Liver (tissue), 3 donors: ENCODE data around the gene ZNF335.

ENCODE experiments used
- EGR1 ChIP-seq, 2 donors: IDR thresholded peaks; 2 replicates each; pipeline ENCODE4 v1.6.1; 2016 to 2018; ENCODE audit warnings: antibody characterized with exemption in 2 of 2, low read depth in 2 of 2
- FOXA1 ChIP-seq: IDR thresholded peaks from 2 replicates; pipeline ENCODE4 v1.6.1; 2016; ENCODE audit warnings: antibody characterized with exemption
- GABPA ChIP-seq, 2 donors: IDR thresholded peaks in 1 of 2; conservative IDR thresholded peaks in 1 of 2; 2 replicates each; pipeline ENCODE4 v1.6.1; 2016; ENCODE audit warnings: antibody characterized with exemption in 2 of 2, mild to moderate bottlenecking in 1 of 2, moderate library complexity in 1 of 2
- JUND ChIP-seq, 2 donors: IDR thresholded peaks; 2 replicates each; pipeline ENCODE4 v1.6.1; 2016; ENCODE audit warnings: antibody characterized with exemption in 2 of 2
- RAD21 ChIP-seq, 2 donors: IDR thresholded peaks; 2 replicates each; pipeline ENCODE4 v1.6.1; 2016; ENCODE audit warnings: antibody characterized with exemption in 2 of 2, mild to moderate bottlenecking in 2 of 2
- RXRA ChIP-seq, 2 donors: IDR thresholded peaks; 2 replicates each; pipeline ENCODE4 v1.6.1; 2017 to 2018; ENCODE audit warnings: antibody characterized with exemption in 2 of 2, mild to moderate bottlenecking in 1 of 2
- SP1 ChIP-seq: IDR thresholded peaks from 2 replicates; pipeline ENCODE4 v1.6.1; 2018; ENCODE audit warnings: antibody characterized with exemption, mild to moderate bottlenecking
- TAF1 ChIP-seq: conservative IDR thresholded peaks from 2 replicates; pipeline ENCODE4 v1.6.1; 2016; ENCODE audit warnings: antibody characterized with exemption, mild to moderate bottlenecking
- TF ChIP-seq, protein P1 (sequence below): IDR thresholded peaks from 2 replicates; pipeline ENCODE4 v1.6.1; 2016; ENCODE audit warnings: antibody characterized with exemption
- TF ChIP-seq, protein P2 (sequence below): fragments of 150-350 bp; IDR thresholded peaks from 2 replicates; pipeline ENCODE4 v1.5.1; 2017; ENCODE audit warnings: improper control_type of control experiment, low read depth, low read length; ENCODE audit not compliant: missing input control
- TF ChIP-seq, protein P3 (sequence below): IDR thresholded peaks from 2 replicates; pipeline ENCODE4 v1.6.1; 2016; ENCODE audit warnings: antibody characterized with exemption
- TF ChIP-seq, protein P4 (sequence below): IDR thresholded peaks from 2 replicates; pipeline ENCODE4 v1.6.1; 2016; ENCODE audit warnings: antibody characterized with exemption, mild to moderate bottlenecking
- TF ChIP-seq, protein P5 (sequence below): IDR thresholded peaks from 2 replicates; pipeline ENCODE4 v1.6.1; 2016; ENCODE audit warnings: antibody characterized with exemption
- donor health status: healthy.
- donor health status: healthy.

DNA sequence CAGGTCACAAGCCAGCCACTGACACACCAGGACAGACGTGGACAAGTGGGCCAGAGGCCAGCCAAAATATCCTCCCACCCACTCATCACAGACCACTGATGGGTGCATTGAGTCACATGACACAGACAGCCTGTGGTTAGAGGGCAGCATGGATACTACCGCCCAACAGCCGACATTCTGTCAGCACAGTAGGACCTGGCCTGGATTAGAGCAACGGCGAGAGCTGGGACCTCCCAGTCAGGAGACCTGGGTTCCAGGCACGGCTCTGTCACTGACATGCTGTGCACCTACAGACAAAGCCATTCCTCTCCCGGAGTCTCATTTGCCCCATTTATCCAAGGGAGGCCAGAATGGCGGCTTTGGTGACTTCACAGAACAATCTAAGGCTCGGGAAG, 8.0 kb downstream of the ZNF335 start:
- TF ChIP-seq, protein P1, sequence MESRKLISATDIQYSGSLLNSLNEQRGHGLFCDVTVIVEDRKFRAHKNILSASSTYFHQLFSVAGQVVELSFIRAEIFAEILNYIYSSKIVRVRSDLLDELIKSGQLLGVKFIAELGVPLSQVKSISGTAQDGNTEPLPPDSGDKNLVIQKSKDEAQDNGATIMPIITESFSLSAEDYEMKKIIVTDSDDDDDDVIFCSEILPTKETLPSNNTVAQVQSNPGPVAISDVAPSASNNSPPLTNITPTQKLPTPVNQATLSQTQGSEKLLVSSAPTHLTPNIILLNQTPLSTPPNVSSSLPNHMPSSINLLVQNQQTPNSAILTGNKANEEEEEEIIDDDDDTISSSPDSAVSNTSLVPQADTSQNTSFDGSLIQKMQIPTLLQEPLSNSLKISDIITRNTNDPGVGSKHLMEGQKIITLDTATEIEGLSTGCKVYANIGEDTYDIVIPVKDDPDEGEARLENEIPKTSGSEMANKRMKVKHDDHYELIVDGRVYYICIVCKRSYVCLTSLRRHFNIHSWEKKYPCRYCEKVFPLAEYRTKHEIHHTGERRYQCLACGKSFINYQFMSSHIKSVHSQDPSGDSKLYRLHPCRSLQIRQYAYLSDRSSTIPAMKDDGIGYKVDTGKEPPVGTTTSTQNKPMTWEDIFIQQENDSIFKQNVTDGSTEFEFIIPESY = no peak
- no peak for TF ChIP-seq GABPA (IDR thresholded peaks at IDR 0.05 in 1 of 2, conservative IDR thresholded peaks at IDR 0.05 in 1 of 2)
- TF ChIP-seq, protein P2, sequence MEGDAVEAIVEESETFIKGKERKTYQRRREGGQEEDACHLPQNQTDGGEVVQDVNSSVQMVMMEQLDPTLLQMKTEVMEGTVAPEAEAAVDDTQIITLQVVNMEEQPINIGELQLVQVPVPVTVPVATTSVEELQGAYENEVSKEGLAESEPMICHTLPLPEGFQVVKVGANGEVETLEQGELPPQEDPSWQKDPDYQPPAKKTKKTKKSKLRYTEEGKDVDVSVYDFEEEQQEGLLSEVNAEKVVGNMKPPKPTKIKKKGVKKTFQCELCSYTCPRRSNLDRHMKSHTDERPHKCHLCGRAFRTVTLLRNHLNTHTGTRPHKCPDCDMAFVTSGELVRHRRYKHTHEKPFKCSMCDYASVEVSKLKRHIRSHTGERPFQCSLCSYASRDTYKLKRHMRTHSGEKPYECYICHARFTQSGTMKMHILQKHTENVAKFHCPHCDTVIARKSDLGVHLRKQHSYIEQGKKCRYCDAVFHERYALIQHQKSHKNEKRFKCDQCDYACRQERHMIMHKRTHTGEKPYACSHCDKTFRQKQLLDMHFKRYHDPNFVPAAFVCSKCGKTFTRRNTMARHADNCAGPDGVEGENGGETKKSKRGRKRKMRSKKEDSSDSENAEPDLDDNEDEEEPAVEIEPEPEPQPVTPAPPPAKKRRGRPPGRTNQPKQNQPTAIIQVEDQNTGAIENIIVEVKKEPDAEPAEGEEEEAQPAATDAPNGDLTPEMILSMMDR = no peak
- TF ChIP-seq TAF1 = no peak
- TF ChIP-seq, protein P3, sequence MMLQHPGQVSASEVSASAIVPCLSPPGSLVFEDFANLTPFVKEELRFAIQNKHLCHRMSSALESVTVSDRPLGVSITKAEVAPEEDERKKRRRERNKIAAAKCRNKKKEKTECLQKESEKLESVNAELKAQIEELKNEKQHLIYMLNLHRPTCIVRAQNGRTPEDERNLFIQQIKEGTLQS = no peak
- no peak for TF ChIP-seq RAD21 (IDR thresholded peaks at IDR 0.05)
- TF ChIP-seq EGR1 (IDR thresholded peaks at IDR 0.05; ENCODE audit: low read depth in 2 of 2) = no peak
- no peak for TF ChIP-seq RXRA (IDR thresholded peaks at IDR 0.05)
- TF ChIP-seq, protein P4, sequence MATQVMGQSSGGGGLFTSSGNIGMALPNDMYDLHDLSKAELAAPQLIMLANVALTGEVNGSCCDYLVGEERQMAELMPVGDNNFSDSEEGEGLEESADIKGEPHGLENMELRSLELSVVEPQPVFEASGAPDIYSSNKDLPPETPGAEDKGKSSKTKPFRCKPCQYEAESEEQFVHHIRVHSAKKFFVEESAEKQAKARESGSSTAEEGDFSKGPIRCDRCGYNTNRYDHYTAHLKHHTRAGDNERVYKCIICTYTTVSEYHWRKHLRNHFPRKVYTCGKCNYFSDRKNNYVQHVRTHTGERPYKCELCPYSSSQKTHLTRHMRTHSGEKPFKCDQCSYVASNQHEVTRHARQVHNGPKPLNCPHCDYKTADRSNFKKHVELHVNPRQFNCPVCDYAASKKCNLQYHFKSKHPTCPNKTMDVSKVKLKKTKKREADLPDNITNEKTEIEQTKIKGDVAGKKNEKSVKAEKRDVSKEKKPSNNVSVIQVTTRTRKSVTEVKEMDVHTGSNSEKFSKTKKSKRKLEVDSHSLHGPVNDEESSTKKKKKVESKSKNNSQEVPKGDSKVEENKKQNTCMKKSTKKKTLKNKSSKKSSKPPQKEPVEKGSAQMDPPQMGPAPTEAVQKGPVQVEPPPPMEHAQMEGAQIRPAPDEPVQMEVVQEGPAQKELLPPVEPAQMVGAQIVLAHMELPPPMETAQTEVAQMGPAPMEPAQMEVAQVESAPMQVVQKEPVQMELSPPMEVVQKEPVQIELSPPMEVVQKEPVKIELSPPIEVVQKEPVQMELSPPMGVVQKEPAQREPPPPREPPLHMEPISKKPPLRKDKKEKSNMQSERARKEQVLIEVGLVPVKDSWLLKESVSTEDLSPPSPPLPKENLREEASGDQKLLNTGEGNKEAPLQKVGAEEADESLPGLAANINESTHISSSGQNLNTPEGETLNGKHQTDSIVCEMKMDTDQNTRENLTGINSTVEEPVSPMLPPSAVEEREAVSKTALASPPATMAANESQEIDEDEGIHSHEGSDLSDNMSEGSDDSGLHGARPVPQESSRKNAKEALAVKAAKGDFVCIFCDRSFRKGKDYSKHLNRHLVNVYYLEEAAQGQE = no peak
- TF ChIP-seq JUND (IDR thresholded peaks at IDR 0.05) = no peak
- TF ChIP-seq FOXA1 = no peak
- TF ChIP-seq, protein P5, sequence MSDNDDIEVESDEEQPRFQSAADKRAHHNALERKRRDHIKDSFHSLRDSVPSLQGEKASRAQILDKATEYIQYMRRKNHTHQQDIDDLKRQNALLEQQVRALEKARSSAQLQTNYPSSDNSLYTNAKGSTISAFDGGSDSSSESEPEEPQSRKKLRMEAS = no peak
- TF ChIP-seq SP1 = no peak
